GM19035 (cell line): ENCODE results near the gene CCDC200.
"Not testable (repeated sequence)": the region's sequence is repeated elsewhere in the genome, so short reads cannot be mapped to it uniquely, and the experiment has no call there.

Source experiments
- ATAC-seq: cut with Tn5 transposase; IDR thresholded peaks from one replicate; pipeline ENCODE4 v1.9.1; 2021; ENCODE audit not compliant: unreplicated experiment

The CCDC200 gene

DNA sequence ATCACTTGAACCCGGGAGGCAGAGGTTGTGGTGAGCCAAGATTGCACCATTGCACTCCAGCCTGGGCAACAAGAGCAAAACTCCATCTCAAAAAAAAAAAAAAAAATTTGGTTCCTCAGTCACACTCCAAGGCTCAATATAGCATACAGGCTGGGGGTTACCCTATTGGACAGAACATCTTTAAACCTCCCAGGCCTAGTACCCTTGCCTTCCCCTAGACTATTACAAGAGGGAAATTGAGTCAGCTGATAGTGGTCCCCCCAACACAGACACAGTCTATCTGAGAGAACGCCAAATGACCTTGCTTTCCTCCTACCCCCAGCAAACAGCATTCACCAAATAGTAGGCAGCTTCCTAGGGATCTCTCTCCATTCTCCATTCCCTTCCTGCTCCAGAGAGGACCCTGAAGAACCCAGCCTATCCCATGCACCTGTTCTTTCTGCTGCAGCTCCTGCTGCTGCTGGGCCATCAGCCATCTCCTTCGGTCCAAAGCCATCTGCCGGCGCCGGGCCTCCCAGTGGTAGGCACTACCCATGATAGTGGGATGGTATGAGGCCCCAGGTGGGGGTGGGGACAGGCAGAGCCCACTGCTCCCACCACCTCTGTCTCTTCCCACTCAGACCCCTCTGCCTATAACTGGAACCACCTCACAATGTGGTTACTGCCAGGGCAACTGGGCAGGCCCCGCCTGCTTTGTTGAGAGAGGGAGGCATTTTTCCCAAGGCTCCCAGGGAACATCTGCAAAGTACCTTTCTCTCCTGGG is at the start of gene CCDC200:
Gene CCDC200, minus strand, starts transcription at position 604 of the 763 bp plus-strand sequence. Its CDS starts 69 bp downstream, at position 535.
- not testable (repeated sequence) for ATAC-seq

DNA sequence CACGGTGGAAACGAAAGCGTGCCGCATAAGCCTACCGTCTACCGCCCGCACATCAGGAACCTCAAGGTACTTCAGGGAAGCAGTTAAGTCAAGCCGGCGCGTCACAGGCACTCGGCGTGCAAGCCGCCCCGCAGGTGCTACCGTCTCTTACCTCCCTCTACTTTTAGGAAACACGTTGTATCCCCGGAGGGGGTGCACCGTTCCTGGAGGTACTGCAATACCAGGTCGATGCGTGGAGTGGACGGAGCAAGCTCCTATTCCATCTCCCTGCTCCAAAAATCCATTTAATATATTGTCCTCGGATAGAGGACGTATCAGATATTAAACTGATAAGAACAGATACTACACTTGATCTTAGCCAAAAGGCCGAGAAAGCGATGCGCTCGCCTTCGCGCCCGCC is 44.5 kb upstream of the CCDC200 start:
- ATAC-seq, result not testable (repeated sequence)

DNA sequence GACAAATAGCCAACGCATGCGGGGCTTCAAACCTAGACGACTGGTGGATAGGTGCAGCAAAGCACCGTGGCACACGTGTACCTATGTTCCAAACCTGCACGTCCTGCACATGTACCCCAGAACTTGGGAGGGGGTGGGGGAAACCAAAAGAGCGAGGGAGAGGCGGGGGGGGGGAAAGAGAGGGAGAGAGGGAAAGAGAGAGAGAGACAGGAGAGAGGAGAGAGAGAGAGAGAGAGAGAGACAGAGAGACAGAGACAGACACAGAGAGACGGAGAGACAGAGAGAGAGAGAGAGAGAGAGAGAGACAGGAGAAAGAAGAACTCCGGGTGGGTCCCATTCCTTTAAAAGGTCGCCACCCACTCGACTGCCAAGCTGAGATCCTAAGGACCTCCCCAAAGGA is 44.1 kb upstream of the CCDC200 start:
- not testable (repeated sequence) for ATAC-seq

DNA sequence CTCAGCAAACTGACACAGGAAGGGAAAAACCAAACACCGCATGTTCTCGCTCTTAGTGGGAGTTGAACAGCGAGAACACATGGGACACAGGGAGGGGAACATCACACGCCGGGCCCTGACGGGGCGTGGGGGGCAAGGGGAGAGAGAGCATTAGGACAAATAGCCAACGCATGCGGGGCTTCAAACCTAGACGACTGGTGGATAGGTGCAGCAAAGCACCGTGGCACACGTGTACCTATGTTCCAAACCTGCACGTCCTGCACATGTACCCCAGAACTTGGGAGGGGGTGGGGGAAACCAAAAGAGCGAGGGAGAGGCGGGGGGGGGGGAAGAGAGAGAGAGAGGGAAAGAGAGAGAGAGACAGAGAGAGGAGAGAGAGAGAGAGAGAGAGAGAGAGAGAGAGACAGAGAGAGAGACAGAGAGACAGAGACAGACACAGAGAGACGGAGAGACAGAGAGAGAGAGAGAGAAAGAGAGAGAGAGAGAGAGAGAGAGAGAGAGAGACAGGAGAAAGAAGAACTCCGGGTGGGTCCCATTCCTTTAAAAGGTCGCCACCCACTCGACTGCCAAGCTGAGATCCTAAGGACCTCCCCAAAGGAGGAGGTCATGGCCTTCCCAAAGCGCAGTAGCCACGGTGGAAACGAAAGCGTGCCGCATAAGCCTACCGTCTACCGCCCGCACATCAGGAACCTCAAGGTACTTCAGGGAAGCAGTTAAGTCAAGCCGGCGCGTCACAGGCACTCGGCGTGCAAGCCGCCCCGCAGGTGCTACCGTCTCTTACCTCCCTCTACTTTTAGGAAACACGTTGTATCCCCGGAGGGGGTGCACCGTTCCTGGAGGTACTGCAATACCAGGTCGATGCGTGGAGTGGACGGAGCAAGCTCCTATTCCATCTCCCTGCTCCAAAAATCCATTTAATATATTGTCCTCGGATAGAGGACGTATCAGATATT is 42.4 kb upstream of the CCDC200 start:
- ATAC-seq, result not testable (repeated sequence)

DNA sequence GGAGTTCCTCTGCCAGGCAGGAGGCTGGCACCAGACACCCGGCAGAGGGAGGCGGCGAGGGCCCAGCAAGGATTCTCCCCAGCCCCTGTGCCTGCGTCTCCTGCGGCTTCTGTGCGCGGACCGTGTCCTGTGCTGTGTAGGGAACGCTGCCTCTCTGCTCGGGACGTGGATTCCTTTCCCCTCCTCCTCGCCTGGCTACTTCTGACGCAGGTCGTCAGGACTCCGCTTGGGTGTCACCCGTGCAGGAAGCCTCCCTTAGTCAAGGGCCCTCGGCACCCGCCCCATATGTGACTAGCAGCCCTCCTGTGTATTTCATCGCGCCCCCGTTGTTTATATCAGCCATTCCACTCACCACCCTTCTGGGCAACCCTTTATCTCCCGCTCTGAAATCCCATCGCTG is 18.0 kb upstream of the CCDC200 start:
- not testable (repeated sequence) for ATAC-seq

DNA sequence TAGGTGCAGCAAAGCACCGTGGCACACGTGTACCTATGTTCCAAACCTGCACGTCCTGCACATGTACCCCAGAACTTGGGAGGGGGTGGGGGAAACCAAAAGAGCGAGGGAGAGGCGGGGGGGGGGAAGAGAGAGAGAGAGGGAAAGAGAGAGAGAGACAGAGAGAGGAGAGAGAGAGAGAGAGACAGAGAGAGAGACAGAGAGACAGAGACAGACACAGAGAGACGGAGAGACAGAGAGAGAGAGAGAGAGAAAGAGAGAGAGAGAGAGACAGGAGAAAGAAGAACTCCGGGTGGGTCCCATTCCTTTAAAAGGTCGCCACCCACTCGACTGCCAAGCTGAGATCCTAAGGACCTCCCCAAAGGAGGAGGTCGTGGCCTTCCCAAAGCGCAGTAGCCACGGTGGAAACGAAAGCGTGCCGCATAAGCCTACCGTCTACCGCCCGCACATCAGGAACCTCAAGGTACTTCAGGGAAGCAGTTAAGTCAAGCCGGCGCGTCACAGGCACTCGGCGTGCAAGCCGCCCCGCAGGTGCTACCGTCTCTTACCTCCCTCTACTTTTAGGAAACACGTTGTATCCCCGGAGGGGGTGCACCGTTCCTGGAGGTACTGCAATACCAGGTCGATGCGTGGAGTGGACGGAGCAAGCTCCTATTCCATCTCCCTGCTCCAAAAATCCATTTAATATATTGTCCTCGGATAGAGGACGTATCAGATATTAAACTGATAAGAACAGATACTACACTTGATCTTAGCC is 12.4 kb upstream of the CCDC200 start:
- not testable (repeated sequence) for ATAC-seq

DNA sequence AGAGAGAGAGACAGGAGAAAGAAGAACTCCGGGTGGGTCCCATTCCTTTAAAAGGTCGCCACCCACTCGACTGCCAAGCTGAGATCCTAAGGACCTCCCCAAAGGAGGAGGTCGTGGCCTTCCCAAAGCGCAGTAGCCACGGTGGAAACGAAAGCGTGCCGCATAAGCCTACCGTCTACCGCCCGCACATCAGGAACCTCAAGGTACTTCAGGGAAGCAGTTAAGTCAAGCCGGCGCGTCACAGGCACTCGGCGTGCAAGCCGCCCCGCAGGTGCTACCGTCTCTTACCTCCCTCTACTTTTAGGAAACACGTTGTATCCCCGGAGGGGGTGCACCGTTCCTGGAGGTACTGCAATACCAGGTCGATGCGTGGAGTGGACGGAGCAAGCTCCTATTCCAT is 11.2 kb upstream of the CCDC200 start:
- not testable (repeated sequence) for ATAC-seq

DNA sequence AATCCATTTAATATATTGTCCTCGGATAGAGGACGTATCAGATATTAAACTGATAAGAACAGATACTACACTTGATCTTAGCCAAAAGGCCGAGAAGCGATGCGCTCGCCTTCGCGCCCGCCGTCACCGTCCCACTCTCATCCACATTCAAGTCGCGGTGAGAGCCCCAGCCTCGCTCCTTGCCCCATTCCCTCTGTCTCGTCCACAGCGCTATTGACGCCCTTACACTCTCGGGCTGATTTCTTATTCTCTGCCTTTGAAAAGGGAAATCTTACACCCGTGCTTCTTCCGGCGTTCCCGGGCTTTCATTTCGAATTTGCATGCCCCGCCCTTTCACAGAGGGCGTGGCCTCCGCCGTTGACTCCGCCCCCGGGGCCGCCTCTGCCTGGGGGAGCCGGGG is 5.5 kb upstream of the CCDC200 start, which contains the start of gene RNU2-1:
Gene RNU2-1, minus strand, starts transcription at position 101 of the 400 bp plus-strand sequence.
- not testable (repeated sequence) for ATAC-seq

DNA sequence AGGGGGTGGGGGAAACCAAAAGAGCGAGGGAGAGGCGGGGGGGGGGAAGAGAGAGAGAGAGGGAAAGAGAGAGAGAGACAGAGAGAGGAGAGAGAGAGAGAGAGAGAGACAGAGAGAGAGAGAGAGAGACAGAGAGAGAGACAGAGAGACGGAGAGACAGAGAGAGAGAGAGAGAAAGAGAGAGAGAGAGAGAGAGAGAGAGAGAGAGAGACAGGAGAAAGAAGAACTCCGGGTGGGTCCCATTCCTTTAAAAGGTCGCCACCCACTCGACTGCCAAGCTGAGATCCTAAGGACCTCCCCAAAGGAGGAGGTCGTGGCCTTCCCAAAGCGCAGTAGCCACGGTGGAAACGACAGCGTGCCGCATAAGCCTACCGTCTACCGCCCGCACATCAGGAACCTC is 4.8 kb upstream of the CCDC200 start:
- ATAC-seq, result not testable (repeated sequence)

DNA sequence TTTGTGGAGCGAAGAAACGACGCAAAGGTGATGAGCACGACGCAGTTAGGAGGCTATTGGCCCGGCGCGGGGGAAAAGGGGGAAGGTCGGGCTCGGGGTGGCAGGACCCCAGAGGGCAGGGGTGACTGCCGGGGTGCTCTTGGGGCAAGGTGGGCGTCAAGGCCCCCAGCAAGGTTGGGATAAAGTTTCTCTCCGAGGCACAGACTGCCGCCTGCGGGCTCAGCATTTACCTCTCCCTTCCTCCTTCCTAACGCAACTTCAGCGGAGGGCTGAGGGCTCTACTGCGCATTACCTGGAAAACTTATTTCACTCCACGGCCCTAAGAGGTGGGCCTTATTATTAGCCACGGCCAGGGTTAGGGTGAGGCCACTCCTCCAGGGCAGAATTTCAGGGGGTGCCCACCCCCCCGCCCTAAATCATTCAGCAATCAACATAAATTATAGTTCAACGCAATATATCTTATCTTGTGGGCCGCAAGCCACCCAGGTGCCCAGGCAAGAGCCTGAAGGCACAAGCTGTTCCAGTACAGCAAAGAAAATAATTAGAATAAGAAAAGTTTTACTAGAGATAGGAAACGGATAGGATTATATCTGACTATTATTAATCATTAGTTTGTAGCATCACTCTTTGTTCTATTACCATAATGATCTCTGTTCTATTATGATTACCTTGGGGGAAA is 3.7 kb upstream of the CCDC200 start:
- ATAC-seq, result not testable (repeated sequence)

DNA sequence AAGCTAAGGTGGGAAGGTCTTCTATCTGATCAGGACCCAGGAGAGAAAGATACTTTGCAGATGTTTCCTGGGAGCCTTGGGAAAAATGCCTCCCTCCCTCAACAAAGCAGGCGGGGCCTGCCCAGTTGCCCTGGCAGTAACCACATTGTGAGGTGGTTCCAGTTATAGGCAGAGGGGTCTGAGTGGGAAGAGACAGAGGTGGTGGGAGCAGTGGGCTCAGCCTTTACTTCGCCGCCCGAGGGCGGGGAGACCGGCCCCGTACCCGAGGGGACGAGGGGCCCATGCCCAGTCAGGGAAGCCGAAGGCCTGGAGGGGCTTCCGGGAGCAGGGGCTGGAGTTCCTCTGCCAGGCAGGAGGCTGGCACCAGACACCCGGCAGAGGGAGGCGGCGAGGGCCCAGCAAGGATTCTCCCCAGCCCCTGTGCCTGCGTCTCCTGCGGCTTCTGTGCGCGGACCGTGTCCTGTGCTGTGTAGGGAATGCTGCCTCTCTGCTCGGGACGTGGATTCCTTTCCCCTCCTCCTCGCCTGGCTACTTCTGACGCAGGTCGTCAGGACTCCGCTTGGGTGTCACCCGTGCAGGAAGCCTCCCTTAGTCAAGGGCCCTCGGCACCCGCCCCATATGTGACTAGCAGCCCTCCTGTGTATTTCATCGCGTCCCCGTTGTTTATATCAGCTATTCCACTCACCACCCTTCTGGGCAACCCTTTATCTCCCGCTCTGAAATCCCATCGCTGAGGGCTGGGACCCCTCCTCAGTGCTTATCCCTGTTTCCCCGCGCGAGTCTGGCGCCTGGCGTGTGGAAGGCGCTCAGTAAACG is 3.0 kb upstream of the CCDC200 start:
- not testable (repeated sequence) for ATAC-seq

DNA sequence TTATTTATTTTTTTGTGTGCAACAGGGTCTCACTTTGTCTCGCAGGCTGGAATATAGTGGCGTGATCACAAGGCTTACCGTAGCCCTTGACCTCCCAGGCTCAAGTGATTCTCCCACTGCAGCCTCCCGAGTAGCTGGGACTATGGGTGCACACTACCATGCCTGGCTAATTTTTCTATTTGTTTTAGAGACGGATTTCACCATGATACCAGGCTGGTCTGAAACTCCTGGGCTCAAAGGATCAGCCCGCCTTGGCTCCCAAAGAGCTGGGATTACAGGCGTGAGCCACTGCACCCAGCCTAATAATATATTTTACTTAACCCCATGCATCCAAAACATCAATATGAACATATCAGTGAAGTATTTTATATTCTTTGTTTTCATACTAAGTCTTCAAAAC is 2.0 kb downstream of the CCDC200 start:
- ATAC-seq, result no peak

DNA sequence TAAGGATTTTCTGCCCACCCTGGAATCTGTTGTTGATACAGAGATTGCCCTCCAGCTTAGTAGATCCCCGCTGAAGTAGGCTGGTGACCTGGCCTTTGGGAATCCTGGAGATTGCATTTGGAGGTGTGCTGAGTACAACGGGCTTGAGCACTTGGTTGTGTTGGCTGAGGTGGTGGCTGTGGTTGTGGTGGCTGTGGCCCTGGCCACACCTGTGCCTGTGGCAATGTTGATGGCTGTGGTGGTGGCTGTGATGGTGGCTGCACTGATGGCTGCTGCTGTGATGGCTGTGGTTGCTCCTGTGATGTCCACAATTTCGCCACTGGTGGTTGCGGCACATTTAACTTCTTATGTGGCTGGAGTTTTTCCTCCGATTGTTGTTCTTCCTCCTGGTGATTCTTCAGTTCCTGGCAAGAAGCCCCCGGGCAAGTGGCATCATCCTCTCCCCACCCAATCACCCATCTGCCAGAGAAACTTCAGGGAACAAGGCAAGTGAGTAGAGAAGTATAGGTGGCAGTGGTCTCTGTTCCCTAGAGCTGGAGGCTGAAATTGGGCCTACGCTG is 4.2 kb downstream of the CCDC200 start:
- no peak for ATAC-seq

DNA sequence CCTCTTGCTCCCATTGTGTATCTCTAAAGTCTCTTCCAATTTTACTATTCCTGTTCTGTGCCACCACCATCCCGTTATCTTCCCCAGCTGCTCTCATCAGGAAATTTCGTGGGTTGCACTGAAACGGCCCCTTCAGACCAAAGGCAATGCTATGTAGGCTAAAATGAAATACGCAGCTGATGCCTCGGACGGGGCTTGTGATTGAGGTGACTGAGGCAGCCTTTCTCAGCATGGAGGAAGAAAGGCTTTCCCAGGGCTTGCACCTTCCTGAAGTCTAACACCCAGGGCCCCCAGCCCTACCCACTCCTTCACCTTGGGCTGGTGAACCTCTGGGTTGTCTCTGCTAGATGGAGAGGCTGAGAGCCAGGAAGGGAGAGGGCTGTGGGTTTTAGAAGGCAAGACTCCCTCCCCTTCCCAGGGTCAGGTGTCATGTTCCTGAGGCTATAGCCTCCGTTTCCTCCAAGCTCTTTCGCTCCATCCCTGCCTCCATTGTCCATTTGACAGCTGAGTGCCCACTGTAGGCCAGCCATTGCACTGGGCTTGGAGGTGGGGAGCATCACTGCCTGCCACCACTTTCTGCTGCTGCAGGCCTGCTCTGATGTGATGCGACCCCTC is 7.8 kb downstream of the CCDC200 start:
- no peak for ATAC-seq

DNA sequence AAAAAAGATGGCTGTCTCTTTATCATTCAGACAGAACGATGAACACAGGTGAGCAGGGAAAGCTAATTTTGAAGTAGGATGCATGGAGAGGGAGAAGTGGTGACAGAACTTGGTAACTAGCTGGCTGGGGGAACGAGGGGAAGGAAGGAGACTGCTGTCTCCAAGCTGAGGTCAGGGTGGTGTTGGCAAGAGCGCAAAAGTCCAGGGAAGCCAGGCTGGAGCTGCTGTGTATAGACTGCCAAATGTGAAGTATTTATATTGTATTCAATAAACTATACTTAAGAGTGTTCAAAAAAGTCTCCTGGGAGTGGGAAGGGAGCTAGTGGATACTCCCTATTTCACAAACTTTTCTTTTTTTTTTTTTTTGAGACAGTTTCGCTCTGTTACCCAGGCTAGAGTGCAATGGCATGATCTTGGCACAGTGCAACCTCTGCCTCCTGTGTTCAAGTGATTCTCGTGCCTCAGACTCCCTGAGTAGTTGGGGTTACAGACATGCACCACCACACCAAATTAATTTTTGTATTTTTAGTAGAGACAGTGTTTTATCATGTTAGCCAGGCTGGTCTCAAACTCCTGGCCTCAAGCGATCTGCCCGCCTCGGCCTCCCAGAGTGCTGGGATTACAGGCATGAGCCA is 8.6 kb downstream of the CCDC200 start:
- no peak for ATAC-seq

DNA sequence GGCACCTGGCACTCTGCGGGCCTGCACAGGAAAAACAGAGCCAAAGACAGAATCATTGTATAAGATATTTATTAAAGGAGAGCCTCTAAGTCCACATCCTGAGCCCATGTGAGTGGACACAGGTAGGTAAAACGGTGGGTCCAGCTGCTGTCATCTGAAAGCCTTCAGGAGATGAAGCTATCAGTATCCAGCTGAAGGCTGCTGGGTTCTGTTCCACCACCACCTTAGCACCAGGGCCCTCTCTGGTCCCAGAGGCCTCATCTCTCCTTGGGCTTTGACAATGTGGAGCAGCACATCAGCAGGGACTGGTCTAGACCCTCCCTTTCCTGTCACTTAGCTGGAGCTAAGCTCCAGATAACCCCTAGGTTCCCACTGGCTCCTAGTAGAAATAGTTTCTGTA is 9.4 kb downstream of the CCDC200 start:
- ATAC-seq, result no peak

DNA sequence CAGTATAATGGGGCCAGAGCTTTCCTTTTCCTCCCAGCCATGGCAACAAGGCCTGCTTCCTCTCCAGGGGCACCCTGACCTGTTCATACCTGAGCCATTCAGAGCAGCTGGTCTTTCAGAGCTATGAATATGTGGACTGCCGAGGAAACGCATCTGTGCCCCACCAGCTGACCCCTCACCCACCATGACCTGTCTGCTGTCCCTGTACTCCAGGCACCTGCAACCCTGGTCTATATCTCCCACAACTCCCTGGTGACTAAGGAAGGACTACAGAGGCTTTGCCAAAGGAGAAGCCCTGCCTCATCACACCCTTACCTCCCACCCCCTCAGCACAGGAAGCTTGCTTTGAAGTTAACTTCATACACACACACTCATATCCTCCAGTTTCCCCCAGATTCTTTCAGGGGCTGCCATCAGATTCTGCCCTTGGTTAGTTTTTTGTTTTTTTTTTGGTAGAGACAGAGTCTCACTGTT is 10.8 kb downstream of the CCDC200 start:
- ATAC-seq, result no peak
